ENCODE results near the gene COL4A3. TPM values are rescaled to one million over a fixed set of nuclear protein-coding genes. Genes with fewer than 3 reads are reported as not detected.

Gene COL4A3
- total RNA-seq, 1 experiment from 2014 or later, result 0.15 TPM

DNA sequence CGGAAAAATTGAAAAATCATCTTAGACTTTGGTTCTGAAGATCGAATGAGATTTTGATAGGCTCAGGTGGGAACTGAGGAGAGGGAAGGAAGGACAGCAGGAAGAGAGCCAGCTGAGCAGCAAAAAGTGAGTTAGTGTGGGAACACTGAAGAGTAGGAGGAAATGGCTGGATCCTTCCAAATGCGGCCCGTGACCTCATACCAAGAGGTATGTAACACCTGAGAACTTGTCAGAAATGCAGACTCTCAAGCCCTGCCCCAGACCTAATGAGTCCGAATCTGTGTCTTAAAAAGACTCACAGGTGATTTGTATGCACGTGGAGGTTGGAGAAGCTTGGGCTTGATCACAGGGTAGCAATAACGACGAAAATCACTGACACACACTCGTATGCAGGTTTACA, 42.0 kb downstream of the COL4A3 start:
- no peak overlapping the region for H2BK5ac ChIP-seq (ENCODE audit: insufficient read length, low read length)
- H3K23ac ChIP-seq (ENCODE audit: insufficient read length, low read depth, low read length), result no peak overlapping the region
- no peak overlapping the region for H2AFZ ChIP-seq (ENCODE audit: low read length)
- no peak overlapping the region for H2BK12ac ChIP-seq (ENCODE audit: insufficient read length, low read depth, low read length)
- no peak overlapping the region for H2BK120ac ChIP-seq (ENCODE audit: low read depth, low read length, poor library complexity, severe bottlenecking)
- H4K91ac ChIP-seq (ENCODE audit: insufficient read length, low read depth, low read length), result no peak overlapping the region
- no peak overlapping the region for H3K27ac ChIP-seq (ENCODE audit: insufficient read length, low read depth, low read length)
- no peaks in the 10 kb centered on the region for H3K79me1 ChIP-seq (ENCODE audit: insufficient read depth, low read depth, low read length, poor library complexity, severe bottlenecking)
- Mint-ChIP-seq H3K27ac (no peak overlapping the region), H3K36me3 (ENCODE audit: insufficient read depth in 1 of 3, low read depth in 3 of 3) (peaks cover 0 to 2% (median 0%) of the 10 kb centered on the region in 3 experiments; a peak in 1 of 7 replicates), H3K27me3 (ENCODE audit: low read depth) (peaks cover 64% of the 10 kb centered on the region), H3K9me3 (peaks cover 0 to 6% of the 10 kb centered on the region in 2 experiments; a peak in 2 of 5 replicates), H3K4me1 (peaks cover 30% of the 10 kb centered on the region in 2 experiments), H3K4me3 (no peak overlapping the region)
- H3K23me2 ChIP-seq (ENCODE audit: insufficient read length, low read depth, low read length, poor library complexity, severe bottlenecking), result no peaks in the 10 kb centered on the region
- H3K4ac ChIP-seq (ENCODE audit: low read depth, low read length), result no peak overlapping the region
- no peaks in the 10 kb centered on the region for H4K20me1 ChIP-seq (ENCODE audit: control insufficient read depth, insufficient read depth, insufficient read length)
- H3K56ac ChIP-seq (ENCODE audit: insufficient read length, low read depth, low read length), result no peak overlapping the region
- H3K79me2 ChIP-seq (ENCODE audit: insufficient read depth, low read length), result no peaks in the 10 kb centered on the region
- no CpG with 5 or more reads among the region's 9 CpGs for WGBS (ENCODE audit: extremely low coverage, insufficient read length, low lambda C conversion rate)
- H3K4me2 ChIP-seq (ENCODE audit: insufficient read depth, insufficient read length, low read length), result no peak overlapping the region
- no peak overlapping the region for H2BK20ac ChIP-seq (ENCODE audit: low read depth, low read length, poor library complexity, severe bottlenecking)
- H3K27me3 ChIP-seq (ENCODE audit: insufficient read depth, low read length), result peaks cover 13% of the 10 kb centered on the region; the same call in 1 of the 2 replicates
- H3K9ac ChIP-seq (ENCODE audit: extremely low read depth, insufficient read length, low read length), result no peak overlapping the region
- H3K9me3 ChIP-seq (ENCODE audit: control insufficient read depth, low read depth, low read length), result no peaks in the 10 kb centered on the region
- no peak overlapping the region for H2AK5ac ChIP-seq (ENCODE audit: insufficient read length, low read length)
- DNase-seq, result no peak
- no peak overlapping the region for H3K18ac ChIP-seq (ENCODE audit: insufficient read length, low read depth, low read length)
- H2BK15ac ChIP-seq (ENCODE audit: low read depth, low read length), result no peak overlapping the region
- H3K14ac ChIP-seq (ENCODE audit: insufficient read depth, low read length), result no peak overlapping the region
- no peak overlapping the region for H3T11ph ChIP-seq (ENCODE audit: low read length)
- no peak for TF ChIP-seq CTCF (conservative IDR thresholded peaks at IDR 0.05)
- H3K4me1 ChIP-seq (ENCODE audit: insufficient read depth, low read length), result peaks cover 3% of the 10 kb centered on the region; the same call in 1 of the 2 replicates
- no peak overlapping the region for H4K5ac ChIP-seq (ENCODE audit: insufficient read length, low read depth, low read length)
- H4K8ac ChIP-seq (replicated peaks; ENCODE audit: insufficient read length, low read depth, low read length), result no peak overlapping the region
